Bronchial epithelial cell (primary cell): ENCODE results near the gene ICOS. TPM values are rescaled to one million over a fixed set of nuclear protein-coding genes. Genes with fewer than 3 reads are reported as not detected.
"Not testable (repeated sequence)": the region's sequence is repeated elsewhere in the genome, so short reads cannot be mapped to it uniquely, and the experiment has no call there.

Source experiments
- DNase-seq: peaks from one replicate; pipeline ENCODE4 v3.0.0-alpha.2; 2010; ENCODE audit warnings: low read depth
- FAIRE-seq: peaks from 2 replicates; lab custom pipeline; 2011; peaks lifted over from hg19 to GRCh38; lab: Jason Lieb, UNC
- H3K27me3 ChIP-seq: 2 replicates; pipeline ENCODE4 v1.5.1; 2011; ENCODE audit warnings: low read length; ENCODE audit not compliant: control insufficient read depth, insufficient read depth
- H3K36me3 ChIP-seq: 2 replicates; pipeline ENCODE4 v1.5.1; 2011; ENCODE audit warnings: low read length; ENCODE audit not compliant: control insufficient read depth, insufficient read depth
- H3K4me3 ChIP-seq: 2 replicates; pipeline ENCODE4 v1.5.1; 2011; ENCODE audit warnings: mild to moderate bottlenecking, low read depth, low read length, control low read depth
- total RNA-seq: library from RNA; depleted of rRNA; stranded (reverse); fragments of >200 nt; gene quantifications from 2 replicates; pipeline ENCODE4 v1.2.1, GENCODE V29; 2014
- TF ChIP-seq, protein P1 (sequence below): IDR thresholded peaks from 2 replicates; pipeline ENCODE4 v1.5.1; 2011; ENCODE audit warnings: mild to moderate bottlenecking, moderate library complexity, low read length, control low read depth, inconsistent platforms; ENCODE audit not compliant: insufficient read depth, severe bottlenecking

Gene ICOS
- total RNA-seq, 1 donor from 2014 or later: not detected

DNA sequence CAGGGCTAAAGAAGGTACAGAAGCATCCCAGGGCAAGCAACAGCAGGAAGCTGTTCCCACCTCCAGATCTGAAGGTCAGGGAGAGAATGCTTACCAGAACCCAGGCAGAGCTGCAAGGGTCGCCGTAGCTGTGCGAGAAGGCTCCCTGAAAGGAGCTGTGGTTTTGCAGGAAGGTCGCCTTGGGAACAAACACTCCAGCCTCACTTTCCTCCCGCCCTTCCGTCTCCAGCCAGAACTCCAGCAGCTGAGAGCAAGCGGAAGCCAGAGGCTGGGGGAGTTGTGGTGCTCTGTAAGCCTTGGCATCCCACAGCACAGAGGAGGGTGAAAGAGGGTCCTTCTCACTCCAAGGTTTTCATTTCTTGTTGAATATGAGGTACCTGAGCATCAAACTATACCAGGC lies 18.3 kb upstream of the ICOS start:
- DNase-seq: no peak
- H3K27me3 ChIP-seq: no peaks in the 10 kb centered on the region
- FAIRE-seq: no peak
- no peak overlapping the region for H3K4me3 ChIP-seq
- TF ChIP-seq, protein P1, sequence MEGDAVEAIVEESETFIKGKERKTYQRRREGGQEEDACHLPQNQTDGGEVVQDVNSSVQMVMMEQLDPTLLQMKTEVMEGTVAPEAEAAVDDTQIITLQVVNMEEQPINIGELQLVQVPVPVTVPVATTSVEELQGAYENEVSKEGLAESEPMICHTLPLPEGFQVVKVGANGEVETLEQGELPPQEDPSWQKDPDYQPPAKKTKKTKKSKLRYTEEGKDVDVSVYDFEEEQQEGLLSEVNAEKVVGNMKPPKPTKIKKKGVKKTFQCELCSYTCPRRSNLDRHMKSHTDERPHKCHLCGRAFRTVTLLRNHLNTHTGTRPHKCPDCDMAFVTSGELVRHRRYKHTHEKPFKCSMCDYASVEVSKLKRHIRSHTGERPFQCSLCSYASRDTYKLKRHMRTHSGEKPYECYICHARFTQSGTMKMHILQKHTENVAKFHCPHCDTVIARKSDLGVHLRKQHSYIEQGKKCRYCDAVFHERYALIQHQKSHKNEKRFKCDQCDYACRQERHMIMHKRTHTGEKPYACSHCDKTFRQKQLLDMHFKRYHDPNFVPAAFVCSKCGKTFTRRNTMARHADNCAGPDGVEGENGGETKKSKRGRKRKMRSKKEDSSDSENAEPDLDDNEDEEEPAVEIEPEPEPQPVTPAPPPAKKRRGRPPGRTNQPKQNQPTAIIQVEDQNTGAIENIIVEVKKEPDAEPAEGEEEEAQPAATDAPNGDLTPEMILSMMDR: no peak
- H3K36me3 ChIP-seq: no peaks in the 10 kb centered on the region

DNA sequence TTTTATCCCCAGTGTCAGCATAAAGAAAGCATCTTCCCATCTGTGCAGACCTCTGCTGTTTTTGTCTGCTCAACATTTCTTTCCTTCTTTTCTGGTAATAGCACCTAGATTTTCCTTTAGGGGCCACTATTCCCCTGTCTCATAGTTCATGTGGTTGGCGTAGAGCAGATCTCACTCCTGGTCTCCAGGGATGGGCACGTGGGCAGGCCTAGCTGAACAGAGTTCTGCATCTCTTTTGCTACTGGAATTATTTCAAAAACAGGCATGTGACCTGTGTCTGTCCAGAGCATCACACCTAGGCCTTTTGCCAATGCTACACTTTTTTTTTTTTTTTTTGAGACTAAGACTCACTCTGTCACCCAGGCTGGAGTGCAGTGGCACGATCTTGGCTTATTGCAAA lies 17.7 kb upstream of the ICOS start:
- TF ChIP-seq, protein P1: no peak
- H3K4me3 ChIP-seq: no peak overlapping the region
- H3K36me3 ChIP-seq: no peaks in the 10 kb centered on the region
- DNase-seq (no peak), FAIRE-seq (peak; percentile 23)
- no peaks in the 10 kb centered on the region for H3K27me3 ChIP-seq

DNA sequence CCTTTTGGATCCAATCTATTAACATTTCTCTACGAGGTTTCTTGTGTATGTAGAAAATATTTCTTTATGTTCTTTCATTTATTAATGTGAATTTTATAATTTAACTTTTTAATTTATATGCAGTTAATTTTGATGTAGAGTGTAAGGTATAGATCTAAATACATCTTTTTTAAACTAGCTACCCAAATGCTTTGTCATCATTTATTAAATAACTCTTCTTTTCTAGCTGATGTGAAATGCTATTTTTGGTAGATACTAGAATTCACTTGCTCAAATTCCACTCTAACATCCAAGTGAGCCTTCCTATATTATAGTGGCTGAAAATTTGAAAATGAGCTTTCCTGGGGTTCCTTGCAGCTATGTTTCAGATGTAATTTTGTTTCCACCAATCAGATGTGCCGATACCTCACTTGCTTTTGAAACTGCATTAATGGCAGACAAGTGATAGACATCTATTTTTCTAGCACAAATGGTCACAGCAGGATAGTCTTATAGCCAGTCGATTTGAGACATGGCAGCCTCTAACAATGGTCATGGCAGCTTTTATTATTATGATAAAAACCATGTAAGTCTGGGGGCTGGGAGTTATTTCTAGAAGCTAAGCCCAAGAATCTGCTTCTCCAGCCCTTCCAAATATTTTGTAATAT lies 10.9 kb upstream of the ICOS start:
- TF ChIP-seq, protein P1: no peak
- Histone ChIP-seq H3K36me3 (no peaks in the 10 kb centered on the region), H3K4me3 (no peak overlapping the region), H3K27me3 (no peaks in the 10 kb centered on the region)
- no peak for DNase-seq
- no peak for FAIRE-seq

DNA sequence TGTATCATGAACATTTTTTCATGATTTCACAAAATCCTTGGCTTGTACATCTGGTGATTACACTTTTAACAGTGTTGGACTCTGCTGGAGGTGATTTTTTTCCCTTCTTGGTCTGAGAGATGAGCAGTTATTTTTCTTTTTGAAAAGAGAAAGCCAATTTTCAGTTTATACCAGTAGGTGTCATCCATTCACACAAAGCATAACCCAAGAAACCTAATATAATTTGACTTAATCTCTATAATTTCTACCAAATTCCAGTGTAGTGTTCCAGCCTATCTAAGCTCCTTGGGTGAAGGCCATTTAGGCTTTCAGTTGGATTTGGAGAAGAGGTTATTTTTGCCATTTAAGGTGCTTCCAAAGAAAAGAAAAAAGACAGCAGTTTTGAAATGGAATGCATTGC lies 7.7 kb upstream of the ICOS start:
- DNase-seq (peak; percentile 37), FAIRE-seq (no peak)
- Histone ChIP-seq H3K36me3 (no peaks in the 10 kb centered on the region), H3K27me3 (no peaks in the 10 kb centered on the region), H3K4me3 (no peak overlapping the region)
- TF ChIP-seq, protein P1: peak; percentile 47

DNA sequence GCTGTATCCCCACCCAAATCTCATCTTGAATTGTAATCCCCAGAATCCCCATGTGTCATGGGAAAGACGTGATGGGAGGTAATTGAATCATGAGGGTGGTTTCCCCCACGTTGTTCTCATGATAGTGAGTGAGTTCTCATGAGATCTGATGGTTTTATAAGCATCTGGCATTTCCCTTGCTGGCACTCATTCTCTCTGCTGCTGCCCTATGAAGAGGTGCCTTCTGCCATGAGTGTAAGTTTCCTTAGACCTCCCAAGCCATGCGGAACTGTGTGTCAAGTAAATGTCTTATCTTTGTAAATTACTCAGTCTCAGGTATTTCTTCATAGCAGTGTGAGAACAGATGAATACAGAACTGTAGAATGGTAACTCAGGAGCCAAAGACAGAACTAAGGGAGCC lies 5.3 kb upstream of the ICOS start:
- not testable (repeated sequence) for H3K36me3 ChIP-seq, H3K4me3 ChIP-seq, H3K27me3 ChIP-seq, FAIRE-seq, DNase-seq

DNA sequence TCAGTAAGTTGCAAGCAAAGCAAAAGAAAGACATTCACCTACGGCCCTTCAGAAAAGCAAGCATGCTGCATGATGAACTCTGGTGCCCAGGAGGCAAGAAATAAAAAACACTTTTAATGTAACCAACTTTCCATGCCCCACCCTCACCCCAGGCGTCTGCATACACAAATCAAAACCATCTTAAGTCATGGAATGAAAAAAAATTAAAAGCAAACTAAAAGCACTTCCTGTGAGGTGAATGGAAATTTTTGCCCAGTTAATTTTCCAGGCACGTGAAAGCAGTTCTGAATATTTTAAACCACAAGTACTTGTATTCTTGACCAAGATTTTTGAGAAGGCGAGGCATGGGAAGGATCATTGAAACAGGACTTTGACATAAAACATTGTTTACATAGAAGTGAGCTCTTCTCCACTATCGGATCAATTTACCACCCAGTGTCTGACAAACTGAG lies 2.5 kb upstream of the ICOS start:
- TF ChIP-seq, protein P1: no peak
- Histone ChIP-seq H3K27me3 (no peaks in the 10 kb centered on the region), H3K4me3 (no peak overlapping the region), H3K36me3 (no peaks in the 10 kb centered on the region)
- no peak for FAIRE-seq
- DNase-seq: no peak
